HG03103 (cell line): ENCODE measurements around the gene VTCN1.
A peak's percentile ranks its signal among the peaks of the same experiment; 100 is the strongest.
"Not testable (repeated sequence)": the region's sequence is repeated elsewhere in the genome, so short reads cannot be mapped to it uniquely, and the experiment has no call there.

Source experiments
- ATAC-seq: cut with Tn5 transposase; IDR thresholded peaks from one replicate; pipeline ENCODE4 v1.9.1; 2021; ENCODE audit warnings: low read depth; ENCODE audit not compliant: unreplicated experiment

The VTCN1 gene

DNA sequence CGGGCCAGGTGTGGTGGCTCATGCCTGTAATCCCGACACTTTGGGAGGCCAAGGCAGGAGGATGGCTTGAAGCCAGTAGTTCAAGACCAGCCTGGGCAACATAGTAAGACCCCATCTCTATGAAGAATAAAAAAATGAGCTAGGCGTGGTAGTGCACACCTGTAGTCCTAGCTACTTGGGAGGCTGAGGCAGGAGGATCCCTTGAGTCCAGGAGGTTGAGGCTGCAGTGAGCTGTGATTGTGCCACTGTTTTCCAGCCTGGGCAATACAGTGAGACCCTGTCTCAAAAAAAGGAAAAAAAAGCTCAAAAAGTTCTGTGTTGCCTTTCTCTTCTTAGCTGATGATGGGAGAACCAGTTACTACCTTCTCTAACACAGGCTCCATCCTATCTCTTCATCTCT lies 108.9 kb downstream of the VTCN1 start:
- ATAC-seq: not testable (repeated sequence)

DNA sequence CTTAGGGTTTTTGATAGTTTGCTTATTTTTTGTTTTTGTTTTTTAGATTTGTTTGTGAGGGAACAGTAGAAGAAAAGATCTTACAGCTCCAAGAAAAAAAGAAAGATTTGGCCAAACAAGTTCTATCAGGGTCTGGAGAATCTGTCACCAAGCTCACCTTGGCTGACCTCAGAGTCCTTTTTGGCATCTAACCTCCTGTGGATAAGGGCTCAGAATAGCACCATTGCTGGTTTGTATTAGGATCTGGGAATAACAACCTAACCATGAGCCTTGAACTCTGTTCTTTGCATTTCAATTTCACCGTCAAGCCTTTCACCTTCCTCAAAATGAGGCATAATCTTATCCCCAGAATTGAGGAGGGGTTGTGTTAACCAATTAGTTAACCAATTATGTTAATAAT lies 109.4 kb downstream of the VTCN1 start:
- no peak for ATAC-seq

DNA sequence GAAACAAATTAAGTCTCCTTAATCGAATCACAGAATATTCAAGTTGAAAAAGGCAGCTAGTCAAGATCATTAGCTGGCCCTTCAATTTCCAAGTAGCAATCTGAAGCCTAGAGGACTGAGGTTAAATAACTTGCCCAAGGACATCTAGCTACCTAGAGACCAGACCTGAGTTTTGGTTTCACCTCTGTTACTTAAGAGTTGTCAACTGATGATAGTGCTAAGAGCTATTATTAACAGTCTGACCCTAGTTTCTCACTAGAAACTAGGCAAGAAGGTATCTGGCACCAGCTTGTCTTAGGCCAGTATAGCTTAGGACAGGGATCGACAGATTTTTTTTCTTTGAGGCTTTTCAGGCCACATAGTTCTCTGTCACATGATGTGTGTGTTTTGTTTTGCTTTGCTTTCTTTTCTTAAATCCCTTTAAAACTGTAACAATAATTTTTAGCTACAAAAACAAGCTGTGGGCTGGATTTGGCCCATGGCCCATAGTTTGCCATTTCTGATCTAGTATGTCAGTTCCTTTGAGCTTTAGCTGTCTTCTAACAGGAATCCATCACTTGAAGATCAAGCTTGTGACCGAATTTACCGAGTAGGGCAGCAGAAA lies 112.3 kb downstream of the VTCN1 start:
- ATAC-seq: no peak

DNA sequence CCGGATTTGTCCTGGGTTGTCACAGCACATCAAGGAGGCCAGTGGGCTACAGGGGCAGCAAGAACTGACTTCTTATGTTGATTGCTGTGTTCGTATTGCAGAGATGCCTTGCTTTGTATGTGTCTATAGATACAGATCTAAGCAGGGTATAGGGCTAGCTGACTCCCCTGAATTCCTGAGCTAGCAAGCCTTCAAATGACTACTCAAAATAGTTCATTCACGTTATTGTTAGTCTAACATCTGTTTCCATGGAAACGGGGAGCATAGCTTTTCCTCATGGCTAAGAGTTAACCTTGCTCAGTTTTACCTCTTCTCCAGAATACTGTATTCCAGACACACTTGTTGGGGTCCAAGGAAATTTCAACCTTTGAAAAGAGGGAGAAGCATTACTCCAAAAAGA lies 113.3 kb downstream of the VTCN1 start:
- no peak for ATAC-seq

DNA sequence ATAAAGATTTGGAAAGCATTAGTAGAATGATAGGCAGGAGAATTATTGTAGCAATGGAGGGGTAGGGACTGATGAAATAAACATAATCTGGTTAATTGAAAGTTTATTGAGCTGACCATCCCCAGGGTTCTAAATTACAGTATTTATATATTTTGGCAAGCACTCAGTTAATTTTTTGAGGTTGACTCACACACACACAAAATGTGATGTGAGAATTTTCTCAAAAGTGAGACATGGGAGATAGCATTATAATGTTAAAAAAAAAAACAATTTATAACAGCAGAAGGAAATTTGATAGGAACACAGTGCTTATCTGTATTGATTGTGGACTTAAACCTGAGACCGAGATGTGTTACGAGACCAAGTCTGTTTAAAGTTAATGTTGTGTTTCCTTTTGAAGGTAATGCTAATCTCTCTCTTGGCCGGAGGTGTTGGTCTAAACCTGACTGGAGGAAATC lies 113.7 kb downstream of the VTCN1 start:
- ATAC-seq: no peak

DNA sequence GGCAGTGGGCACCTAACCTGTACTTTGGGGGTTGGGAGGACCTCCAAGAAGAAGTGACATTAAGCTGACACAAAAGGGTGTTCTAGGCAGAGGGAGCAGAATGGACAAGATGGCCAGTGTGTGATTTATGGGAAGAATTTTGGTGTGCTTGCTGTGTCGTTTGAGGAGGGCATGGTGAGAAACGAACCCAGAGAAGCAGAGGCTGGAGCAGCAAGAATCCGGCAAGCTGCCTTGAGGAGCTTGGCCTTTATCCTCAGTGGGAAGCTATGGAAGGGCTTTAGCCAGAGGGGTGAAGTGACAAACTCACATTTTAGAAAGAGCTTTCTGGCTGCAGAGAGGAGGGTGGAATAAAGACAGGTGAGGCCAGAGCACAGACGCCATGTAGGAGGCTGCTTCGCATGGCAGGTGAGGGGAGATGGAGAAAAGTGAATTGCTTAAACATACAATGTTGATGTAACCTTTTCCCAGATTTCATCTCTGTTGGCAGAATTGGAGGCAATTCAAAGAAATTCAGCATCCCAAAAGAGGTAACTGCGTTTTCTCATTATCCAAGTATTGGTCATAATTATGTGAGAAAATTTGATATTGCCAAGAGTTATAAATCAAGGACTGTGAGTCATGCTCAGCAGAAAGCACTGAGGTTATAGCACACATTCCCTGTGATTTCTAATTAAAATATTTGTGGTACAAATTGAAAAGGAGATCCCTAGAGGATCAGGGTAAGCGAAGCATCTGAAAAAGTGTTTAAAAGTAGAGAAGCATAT lies 115.7 kb downstream of the VTCN1 start:
- ATAC-seq: no peak

DNA sequence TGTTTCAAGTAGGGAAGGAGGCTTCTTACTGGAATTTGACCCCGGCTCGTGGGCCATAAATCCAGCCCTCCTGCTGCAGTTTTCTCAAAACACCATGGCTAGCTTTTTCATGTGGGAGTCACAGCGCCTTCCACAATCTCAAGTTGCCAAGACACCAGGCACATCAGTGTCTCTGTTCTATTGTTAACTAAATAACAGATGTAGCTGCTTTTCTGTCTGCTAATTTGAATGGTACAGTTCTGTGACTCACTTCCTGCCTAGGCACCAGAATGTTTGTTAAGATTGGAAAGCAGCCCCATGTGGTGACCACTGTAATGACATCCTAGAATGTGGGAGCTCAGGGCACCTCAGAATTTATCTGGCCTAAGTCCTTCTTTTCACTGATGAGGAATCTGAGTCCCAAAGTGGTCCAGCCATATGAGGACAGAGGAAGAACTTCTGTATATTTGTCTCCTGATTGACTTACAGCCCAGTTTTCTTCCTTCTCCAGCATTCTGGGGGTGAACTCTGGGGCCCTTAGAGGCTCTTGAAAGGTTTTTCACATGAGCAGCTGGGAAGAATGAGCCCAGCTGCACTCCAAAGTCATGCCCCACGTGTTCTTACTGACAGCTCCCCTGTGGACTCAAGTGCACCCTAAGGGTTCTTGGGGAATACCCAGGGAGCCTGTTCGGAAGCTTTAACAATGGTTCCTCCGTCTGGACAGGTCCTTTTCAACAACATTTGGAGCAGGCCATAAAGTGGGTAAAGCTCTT lies 116.7 kb downstream of the VTCN1 start:
- peak; percentile 76 for ATAC-seq
